GM21737 (cell line): ENCODE results near the gene USP17L25.
"Not testable (repeated sequence)": the region's sequence is repeated elsewhere in the genome, so short reads cannot be mapped to it uniquely, and the experiment has no call there.

ENCODE experiments used
- ATAC-seq: cut with Tn5 transposase; IDR thresholded peaks from one replicate; pipeline ENCODE4 v1.9.1; 2021; ENCODE audit warnings: mild to moderate bottlenecking, moderate library complexity; ENCODE audit not compliant: unreplicated experiment

USP17L25 gene

DNA sequence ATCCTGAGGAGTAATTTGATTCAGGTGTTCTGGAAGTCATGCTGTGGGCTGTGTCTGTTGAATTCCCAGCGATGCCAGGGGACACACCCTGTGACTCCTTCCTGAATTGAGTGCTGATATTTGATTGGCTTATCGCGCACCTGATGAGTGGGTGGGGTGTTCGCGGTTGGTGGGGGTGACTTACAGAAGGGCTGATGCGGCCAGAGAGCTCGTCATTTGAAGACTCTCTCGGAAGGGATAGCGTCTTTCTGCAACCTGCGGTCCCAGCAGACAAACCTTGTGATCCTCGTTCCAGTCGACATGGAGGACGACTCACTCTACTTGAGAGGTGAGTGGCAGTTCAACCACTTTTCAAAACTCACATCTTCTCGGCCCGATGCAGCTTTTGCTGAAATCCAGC lies at the start of gene USP17L25:
Gene USP17L25 (plus strand): TSS at position 301 of the 400 bp plus-strand sequence. CDS start 0 bp downstream, at position 301.
- ATAC-seq = not testable (repeated sequence)

DNA sequence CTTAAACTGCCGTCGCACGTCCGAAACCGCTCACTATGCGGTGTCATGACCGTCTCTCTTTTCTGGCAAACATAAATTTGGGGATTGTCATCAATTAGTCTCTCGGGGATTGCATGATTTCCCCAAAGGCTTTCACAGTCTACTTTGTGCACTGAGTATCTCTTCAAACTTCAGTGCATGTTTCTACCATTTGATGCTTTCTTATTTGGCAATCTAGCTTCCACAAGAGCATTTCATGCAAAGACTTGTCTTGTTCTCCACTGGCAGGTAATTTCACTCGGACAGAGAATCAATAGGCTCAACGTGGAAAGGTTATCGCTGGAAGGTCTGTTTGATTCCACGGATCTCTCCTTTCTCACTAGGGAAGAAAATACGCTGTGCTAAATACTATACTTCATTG lies 5.5 kb upstream of the USP17L25 start:
- ATAC-seq = not testable (repeated sequence)

DNA sequence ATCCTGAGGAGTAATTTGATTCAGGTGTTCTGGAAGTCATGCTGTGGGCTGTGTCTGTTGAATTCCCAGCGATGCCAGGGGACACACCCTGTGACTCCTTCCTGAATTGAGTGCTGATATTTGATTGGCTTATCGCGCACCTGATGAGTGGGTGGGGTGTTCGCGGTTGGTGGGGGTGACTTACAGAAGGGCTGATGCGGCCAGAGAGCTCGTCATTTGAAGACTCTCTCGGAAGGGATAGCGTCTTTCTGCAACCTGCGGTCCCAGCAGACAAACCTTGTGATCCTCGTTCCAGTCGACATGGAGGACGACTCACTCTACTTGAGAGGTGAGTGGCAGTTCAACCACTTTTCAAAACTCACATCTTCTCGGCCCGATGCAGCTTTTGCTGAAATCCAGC lies 4.8 kb upstream of the USP17L25 start, which contains the start of gene USP17L24:
Gene USP17L24 (plus strand): TSS at position 301 of the 400 bp plus-strand sequence. CDS start 0 bp downstream, at position 301.
- not testable (repeated sequence) for ATAC-seq

DNA sequence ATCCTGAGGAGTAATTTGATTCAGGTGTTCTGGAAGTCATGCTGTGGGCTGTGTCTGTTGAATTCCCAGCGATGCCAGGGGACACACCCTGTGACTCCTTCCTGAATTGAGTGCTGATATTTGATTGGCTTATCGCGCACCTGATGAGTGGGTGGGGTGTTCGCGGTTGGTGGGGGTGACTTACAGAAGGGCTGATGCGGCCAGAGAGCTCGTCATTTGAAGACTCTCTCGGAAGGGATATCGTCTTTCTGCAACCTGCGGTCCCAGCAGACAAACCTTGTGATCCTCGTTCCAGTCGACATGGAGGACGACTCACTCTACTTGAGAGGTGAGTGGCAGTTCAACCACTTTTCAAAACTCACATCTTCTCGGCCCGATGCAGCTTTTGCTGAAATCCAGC lies 4.6 kb downstream of the USP17L25 start, which contains the start of gene USP17L26:
Gene USP17L26 (plus strand): TSS at position 301 of the 400 bp plus-strand sequence. CDS start 0 bp downstream, at position 301.
- ATAC-seq = not testable (repeated sequence)

GRCh38 chr4:9339103-9339502 lies 9.4 kb downstream of the USP17L25 start, which contains the start of gene USP17L5:
Gene USP17L5 (plus strand): TSS chr4:9339403. CDS start chr4:9339403, 0 bp downstream.
- ATAC-seq = not testable (repeated sequence)

DNA sequence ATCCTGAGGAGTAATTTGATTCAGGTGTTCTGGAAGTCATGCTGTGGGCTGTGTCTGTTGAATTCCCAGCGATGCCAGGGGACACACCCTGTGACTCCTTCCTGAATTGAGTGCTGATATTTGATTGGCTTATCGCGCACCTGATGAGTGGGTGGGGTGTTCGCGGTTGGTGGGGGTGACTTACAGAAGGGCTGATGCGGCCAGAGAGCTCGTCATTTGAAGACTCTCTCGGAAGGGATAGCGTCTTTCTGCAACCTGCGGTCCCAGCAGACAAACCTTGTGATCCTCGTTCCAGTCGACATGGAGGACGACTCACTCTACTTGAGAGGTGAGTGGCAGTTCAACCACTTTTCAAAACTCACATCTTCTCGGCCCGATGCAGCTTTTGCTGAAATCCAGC lies 14.1 kb downstream of the USP17L25 start, which contains the start of gene USP17L27:
Gene USP17L27 (plus strand): TSS at position 301 of the 400 bp plus-strand sequence. CDS start 0 bp downstream, at position 301.
- ATAC-seq = not testable (repeated sequence)

- not testable (repeated sequence) for ATAC-seq
Observed at GRCh38 chr4:9348593-9348992, 18.9 kb downstream of the USP17L25 start, which contains the start of gene USP17L28. Gene USP17L28 (plus strand): TSS chr4:9348893. CDS start chr4:9348893, 0 bp downstream.

DNA sequence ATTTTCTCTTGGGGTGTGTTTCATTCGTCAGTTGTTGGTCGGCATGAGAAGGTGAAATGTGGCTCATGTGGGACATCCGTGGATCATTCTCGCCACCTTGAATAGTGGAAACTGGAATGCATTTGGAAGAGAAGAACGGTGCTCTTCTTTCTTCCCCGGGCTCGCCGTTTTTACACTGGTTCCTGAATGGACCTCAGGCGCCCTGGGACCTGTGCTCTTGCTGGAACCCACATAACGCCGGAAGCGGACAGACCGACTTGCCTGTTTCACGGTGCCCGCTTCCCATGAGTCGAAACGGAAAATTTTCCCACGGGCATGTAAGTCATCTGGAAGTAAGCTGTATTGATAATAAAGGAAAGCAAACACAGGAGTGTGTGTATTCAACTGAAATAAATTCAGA lies 21.2 kb downstream of the USP17L25 start:
- not testable (repeated sequence) for ATAC-seq

GRCh38 chr4:9353338-9353737 lies 23.6 kb downstream of the USP17L25 start, which contains the start of gene USP17L29:
Gene USP17L29 (plus strand): TSS chr4:9353638. CDS start chr4:9353638, 0 bp downstream.
- ATAC-seq = not testable (repeated sequence)

- not testable (repeated sequence) for ATAC-seq
Observed at GRCh38 chr4:9362829-9363228, 33.1 kb downstream of the USP17L25 start, which contains the start of gene USP17L30. Gene USP17L30 (plus strand): TSS chr4:9363129. CDS start chr4:9363129, 0 bp downstream.

- ATAC-seq = not testable (repeated sequence)
Observed at GRCh38 chr4:9379881-9380280, 50.2 kb downstream of the USP17L25 start.
